OCI-LY3 (cell line): ENCODE measurements around the gene FOXI3.

Source experiments
- H2AFZ ChIP-seq: fragments of 200-600, 300-600 bp; shearing (Covaris generic); 2 replicates; pipeline ENCODE4 v1.6.0; 2014; ENCODE audit warnings: antibody characterized with exemption, low read depth, low read length
- H3K27ac ChIP-seq: fragments of 200-600, 300-600 bp; sonication (generic); 2 replicates; pipeline ENCODE4 v1.5.1; 2014; ENCODE audit warnings: mild to moderate bottlenecking, low read length, moderate library complexity, mixed read lengths
- H3K27me3 ChIP-seq: fragments of 200-600, 300-600 bp; sonication (generic); 2 replicates; pipeline ENCODE4 v1.6.1; 2014; ENCODE audit warnings: low read depth, low read length, mixed read lengths
- H3K36me3 ChIP-seq: fragments of 200-600, 300-600 bp; sonication (generic); replicated peaks from 2 replicates; pipeline ENCODE3; 2014; ENCODE audit warnings: low read depth, low read length, mixed read lengths
- H3K4me1 ChIP-seq: fragments of 300-600, 200-600 bp; sonication (generic); 2 replicates; pipeline ENCODE4 v1.6.1; 2014; ENCODE audit warnings: low read length, mixed read lengths
- H3K4me2 ChIP-seq: fragments of 200-600, 300-600 bp; sonication (generic); 2 replicates; pipeline ENCODE4 v1.6.1; 2014; ENCODE audit warnings: low read length, mixed read lengths
- H3K4me3 ChIP-seq: fragments of 300-600, 200-600 bp; sonication (generic); 2 replicates; pipeline ENCODE4 v1.5.1; 2014; ENCODE audit warnings: antibody characterized with exemption, mild to moderate bottlenecking, low read length, moderate library complexity
- H3K79me2 ChIP-seq: fragments of 300-600, 200-600 bp; shearing (Covaris generic); 2 replicates; pipeline ENCODE4 v1.6.1; 2014; ENCODE audit warnings: mild to moderate bottlenecking, low read length, mixed read lengths
- H3K9ac ChIP-seq: fragments of 300-600, 200-600 bp; shearing (Covaris generic); 2 replicates; pipeline ENCODE4 v1.6.0; 2014; ENCODE audit warnings: mild to moderate bottlenecking, low read length, moderate library complexity
- H3K9me3 ChIP-seq: fragments of 200-600, 300-600 bp; shearing (Covaris generic); 2 replicates; pipeline ENCODE4 v1.6.1; 2014; ENCODE audit warnings: low read length, mixed read lengths; ENCODE audit not compliant: insufficient read depth
- H4K20me1 ChIP-seq: fragments of 200-600, 300-600 bp; sonication (generic); 2 replicates; pipeline ENCODE4 v1.6.1; 2016; ENCODE audit warnings: low read length, mixed read lengths; ENCODE audit not compliant: insufficient read depth
- EZH2phosphoT487 ChIP-seq: fragments of 200-600 bp; shearing (Covaris generic); IDR thresholded peaks from 2 replicates; pipeline ENCODE4 v1.6.1; 2018; ENCODE audit warnings: antibody characterized with exemption, mixed run types, low read depth
- TF ChIP-seq, protein P1 (sequence below): fragments of 200-600, 300-600 bp; sonication (generic); IDR thresholded peaks from 2 replicates; pipeline ENCODE4 v1.5.1; 2014; ENCODE audit warnings: antibody characterized with exemption, low read length, low read depth

FOXI3 gene

DNA sequence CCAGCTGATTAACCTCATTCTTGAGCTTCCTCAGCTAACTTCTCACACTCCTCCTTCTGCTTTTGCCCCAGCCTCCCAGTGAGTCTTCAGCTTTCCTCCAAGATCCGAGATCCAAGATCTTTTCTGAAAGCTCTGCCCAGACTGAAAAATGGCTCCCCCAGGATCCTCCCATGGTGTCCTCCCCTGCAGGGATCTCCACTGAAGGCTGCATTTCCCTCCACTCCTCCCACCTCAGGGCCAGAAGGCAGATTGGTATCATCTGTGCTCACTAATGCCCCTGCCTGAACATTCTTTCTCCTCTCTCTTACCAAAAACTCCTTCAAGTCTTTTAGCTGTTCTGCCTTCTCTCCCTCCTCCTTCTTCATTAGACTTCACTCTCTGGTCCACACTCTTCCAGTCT is 6.1 kb upstream of the FOXI3 start:
- H2AFZ ChIP-seq: no peak overlapping the region
- H3K4me3 ChIP-seq: no peak overlapping the region
- no peaks in the 10 kb centered on the region for H3K79me2 ChIP-seq
- no peak overlapping the region for H3K4me2 ChIP-seq
- no peaks in the 10 kb centered on the region for H4K20me1 ChIP-seq
- no peak overlapping the region for H3K27ac ChIP-seq
- no peak overlapping the region for H3K9ac ChIP-seq
- H3K27me3 ChIP-seq: no peaks in the 10 kb centered on the region
- H3K4me1 ChIP-seq: no peaks in the 10 kb centered on the region
- TF ChIP-seq EZH2phosphoT487: no peak
- TF ChIP-seq, protein P1, sequence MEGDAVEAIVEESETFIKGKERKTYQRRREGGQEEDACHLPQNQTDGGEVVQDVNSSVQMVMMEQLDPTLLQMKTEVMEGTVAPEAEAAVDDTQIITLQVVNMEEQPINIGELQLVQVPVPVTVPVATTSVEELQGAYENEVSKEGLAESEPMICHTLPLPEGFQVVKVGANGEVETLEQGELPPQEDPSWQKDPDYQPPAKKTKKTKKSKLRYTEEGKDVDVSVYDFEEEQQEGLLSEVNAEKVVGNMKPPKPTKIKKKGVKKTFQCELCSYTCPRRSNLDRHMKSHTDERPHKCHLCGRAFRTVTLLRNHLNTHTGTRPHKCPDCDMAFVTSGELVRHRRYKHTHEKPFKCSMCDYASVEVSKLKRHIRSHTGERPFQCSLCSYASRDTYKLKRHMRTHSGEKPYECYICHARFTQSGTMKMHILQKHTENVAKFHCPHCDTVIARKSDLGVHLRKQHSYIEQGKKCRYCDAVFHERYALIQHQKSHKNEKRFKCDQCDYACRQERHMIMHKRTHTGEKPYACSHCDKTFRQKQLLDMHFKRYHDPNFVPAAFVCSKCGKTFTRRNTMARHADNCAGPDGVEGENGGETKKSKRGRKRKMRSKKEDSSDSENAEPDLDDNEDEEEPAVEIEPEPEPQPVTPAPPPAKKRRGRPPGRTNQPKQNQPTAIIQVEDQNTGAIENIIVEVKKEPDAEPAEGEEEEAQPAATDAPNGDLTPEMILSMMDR: no peak
- no peaks in the 10 kb centered on the region for H3K36me3 ChIP-seq
- no peaks in the 10 kb centered on the region for H3K9me3 ChIP-seq

DNA sequence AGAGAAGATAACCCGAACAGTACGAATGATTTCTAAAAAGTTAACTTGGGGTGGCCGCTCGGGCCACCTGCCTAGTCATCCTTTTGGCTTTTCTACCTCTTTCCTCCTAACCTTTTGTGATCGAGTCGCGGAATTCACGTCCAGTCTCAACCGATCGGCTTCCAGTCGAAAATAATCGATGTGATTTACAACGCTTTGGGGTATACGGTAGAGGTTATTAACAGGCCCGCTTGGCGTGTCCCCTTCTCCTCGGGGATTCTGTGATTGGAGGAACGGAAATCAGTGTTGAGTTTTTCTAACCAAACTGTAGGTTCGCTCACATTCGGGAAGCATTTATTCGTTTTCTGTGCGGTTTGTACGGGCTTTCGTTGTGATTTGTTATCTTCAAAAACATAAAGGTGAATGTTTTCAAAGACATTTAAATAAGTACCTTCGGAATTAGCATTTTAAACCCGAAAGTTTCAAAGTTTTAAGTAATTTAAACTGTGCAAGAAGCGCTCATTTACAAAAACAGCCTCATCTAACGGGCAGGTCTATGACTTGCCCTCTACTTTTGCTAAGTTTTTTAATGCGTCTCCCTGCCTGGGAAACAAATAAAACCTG is 588 bp upstream of the FOXI3 start:
- Histone ChIP-seq H3K9ac (no peak overlapping the region), H3K4me2 (no peak overlapping the region), H3K4me3 (no peak overlapping the region), H2AFZ (no peak overlapping the region), H3K4me1 (no peaks in the 10 kb centered on the region), H3K9me3 (no peaks in the 10 kb centered on the region), H3K36me3 (no peaks in the 10 kb centered on the region), H3K27ac (no peak overlapping the region), H4K20me1 (no peaks in the 10 kb centered on the region), H3K79me2 (no peaks in the 10 kb centered on the region), H3K27me3 (0 out of 2 replicates have a peak, but pooled peaks cover under 1% of the 10 kb centered on the region)
- TF ChIP-seq, protein P1: no peak
- no peak for TF ChIP-seq EZH2phosphoT487

DNA sequence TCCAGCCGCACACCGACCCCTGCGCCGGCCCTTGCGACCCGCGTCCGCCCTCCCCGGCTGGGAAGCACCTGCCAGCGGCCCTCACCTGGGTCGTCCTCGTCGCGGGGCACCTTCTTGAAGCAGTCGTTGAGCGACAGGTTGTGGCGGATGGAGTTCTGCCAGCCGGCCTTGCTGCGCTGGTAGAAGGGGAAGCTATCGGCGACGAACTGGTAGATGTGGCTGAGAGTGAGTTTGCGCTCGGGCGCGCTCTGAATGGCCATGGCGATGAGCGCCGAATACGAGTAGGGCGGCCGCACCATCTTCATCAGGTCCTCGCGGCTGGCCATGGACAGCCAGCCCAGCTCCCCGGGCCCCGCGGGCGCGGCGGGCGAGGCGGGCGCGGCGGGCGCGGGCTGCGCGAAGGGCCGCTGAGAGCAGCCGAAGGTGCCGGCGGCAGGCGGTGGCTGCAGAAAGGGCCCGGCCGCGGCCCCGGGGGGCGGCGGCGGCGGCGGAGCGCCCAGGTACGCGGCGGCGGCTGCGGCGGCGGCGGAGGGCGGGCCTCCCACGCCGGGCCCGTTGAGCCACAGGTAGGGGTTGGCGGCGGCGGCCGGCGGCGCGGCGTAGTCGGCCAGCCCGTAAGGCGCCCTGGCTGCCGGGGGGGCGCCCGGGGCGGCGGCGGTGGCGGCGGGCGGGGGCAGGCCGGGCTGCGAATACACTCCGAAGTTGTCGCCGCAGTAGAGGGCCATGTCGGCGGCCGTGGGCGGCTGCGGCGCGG is 505 bp downstream of the FOXI3 start:
- Histone ChIP-seq H3K36me3 (no peaks in the 10 kb centered on the region), H3K4me1 (no peaks in the 10 kb centered on the region), H4K20me1 (no peaks in the 10 kb centered on the region), H3K9ac (no peak overlapping the region), H3K27me3 (0 out of 2 replicates have a peak, but pooled peaks cover 3% of the 10 kb centered on the region), H3K79me2 (no peaks in the 10 kb centered on the region), H2AFZ (no peak overlapping the region), H3K4me2 (no peak overlapping the region), H3K4me3 (no peak overlapping the region), H3K9me3 (no peaks in the 10 kb centered on the region), H3K27ac (no peak overlapping the region)
- TF ChIP-seq, protein P1: no peak
- no peak for TF ChIP-seq EZH2phosphoT487

DNA sequence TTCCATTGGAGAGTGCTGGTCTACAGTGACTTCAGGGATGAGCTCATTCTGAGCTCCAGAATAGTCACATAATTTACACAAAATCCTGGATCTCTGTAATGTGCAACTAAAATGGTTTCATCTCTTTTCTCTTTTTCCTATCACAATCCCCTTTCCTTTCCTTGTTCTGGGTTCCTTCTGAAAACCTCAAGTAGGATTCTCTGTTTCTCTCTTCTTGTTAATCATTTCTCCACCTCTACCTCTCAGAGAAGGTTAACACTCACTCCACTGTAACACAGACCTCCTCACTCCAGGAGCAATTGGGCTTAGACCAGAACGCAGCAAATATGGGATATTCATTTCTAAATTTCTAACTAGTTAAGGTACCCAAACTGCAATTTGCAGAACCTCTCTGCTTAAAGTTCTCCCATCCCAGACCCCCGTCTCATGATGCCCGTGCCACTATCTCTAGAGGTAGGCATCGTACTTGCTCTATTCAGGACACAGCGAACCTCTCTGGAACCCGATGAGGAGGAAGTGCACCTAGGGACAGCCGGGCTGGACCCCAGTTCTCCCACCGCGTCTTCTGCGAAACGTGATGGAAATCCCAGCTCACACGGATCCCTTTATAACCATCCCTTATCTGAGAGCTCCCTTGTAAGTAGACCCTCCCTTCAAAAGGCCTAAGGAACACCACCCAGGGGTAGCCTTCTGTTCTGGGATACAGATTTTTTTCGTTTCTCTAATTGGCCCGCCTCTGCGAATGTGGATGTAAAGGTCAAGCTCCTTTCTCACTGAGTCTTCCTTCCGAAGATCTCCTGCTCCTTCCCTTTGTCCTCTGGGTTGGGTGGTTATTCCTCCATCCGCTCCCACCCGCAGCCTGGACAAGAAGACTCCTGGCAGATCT is 1.3 kb downstream of the FOXI3 start:
- Histone ChIP-seq H2AFZ (no peak overlapping the region), H3K4me1 (no peaks in the 10 kb centered on the region), H3K4me2 (no peak overlapping the region), H3K27ac (no peak overlapping the region), H4K20me1 (no peaks in the 10 kb centered on the region), H3K79me2 (no peaks in the 10 kb centered on the region), H3K4me3 (no peak overlapping the region), H3K27me3 (0 out of 2 replicates have a peak, but pooled peaks cover 3% of the 10 kb centered on the region), H3K36me3 (no peaks in the 10 kb centered on the region), H3K9ac (no peak overlapping the region), H3K9me3 (no peaks in the 10 kb centered on the region)
- TF ChIP-seq, protein P1: no peak
- TF ChIP-seq EZH2phosphoT487: no peak
